Globus pallidus (tissue), 1 donor: ENCODE data around the gene FAM117A.

Source experiments
- DNase-seq: peaks from one replicate; pipeline ENCODE4 v3.0.0-alpha.2; 2015; ENCODE audit warnings: low spot score

Gene FAM117A

DNA sequence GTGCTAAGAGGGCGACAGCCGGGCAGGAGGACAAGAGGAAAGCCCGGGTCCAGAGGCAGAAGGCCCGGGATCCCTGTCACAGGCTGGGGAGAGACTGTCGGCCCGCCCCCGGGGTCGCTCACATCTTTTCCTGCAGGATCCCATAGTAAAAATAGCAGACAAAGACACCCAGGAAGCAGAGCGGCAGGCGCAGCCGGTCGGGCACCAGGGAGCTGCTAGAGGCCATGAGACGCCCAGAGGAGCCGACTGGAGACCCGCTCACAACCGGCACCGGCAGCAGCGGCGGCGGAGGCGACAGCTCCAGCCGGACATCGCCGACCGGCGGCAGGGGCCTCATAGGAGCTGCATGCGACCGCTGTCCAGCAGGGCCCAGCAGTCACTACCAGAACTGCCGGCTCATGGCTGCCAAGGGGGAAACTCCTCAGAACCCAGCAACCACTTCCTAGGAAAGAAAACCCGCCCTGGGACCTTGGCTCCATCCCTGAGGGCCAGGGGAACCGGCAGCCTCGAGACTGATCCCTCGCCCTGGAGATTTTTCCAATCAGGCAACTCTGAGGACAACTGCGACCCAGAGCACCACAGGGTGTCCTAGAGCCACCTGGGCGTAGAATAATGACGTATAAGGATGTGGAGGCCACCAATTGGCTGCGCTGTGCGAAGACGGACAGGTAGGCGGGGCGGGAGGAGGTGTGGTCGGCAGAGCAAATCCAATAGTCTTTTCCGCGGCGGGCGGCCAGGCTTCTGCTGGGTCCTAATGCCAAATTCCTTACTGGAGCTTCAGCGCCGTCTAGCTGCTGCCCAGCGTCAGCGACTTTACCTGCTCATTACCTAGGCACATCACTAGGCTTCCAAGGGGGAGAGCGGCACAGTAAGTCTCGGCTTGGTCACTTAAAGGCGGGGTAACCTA lies 56.1 kb downstream of the FAM117A start, which contains the start of gene SLC35B1:
SLC35B1 (minus strand) TSS at position 357 of the 907 bp plus-strand sequence; CDS start at position 226, 131 bp downstream.
- peak; percentile 98 for DNase-seq

DNA sequence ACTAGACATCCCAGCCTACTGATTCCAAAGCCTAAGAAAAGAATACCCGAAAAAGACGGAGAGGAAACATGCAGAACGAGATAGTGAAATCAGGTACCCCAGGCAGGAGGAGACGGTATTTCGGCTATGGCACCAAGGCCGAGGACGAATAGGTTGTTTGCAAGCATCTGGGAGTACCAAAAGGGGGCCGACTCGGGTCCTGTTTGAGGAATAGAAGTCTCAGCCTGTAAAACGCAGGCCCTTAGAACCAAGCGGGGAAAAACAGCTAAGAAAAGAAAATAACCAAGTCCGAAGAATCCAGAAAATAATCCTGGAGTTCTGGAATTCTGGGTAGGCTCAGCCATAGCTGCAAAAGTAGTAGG lies 56.7 kb downstream of the FAM117A start:
- DNase-seq: no peak

GRCh38 chr17:49705254-49705653 lies 58.7 kb downstream of the FAM117A start:
- DNase-seq: no peak

DNA sequence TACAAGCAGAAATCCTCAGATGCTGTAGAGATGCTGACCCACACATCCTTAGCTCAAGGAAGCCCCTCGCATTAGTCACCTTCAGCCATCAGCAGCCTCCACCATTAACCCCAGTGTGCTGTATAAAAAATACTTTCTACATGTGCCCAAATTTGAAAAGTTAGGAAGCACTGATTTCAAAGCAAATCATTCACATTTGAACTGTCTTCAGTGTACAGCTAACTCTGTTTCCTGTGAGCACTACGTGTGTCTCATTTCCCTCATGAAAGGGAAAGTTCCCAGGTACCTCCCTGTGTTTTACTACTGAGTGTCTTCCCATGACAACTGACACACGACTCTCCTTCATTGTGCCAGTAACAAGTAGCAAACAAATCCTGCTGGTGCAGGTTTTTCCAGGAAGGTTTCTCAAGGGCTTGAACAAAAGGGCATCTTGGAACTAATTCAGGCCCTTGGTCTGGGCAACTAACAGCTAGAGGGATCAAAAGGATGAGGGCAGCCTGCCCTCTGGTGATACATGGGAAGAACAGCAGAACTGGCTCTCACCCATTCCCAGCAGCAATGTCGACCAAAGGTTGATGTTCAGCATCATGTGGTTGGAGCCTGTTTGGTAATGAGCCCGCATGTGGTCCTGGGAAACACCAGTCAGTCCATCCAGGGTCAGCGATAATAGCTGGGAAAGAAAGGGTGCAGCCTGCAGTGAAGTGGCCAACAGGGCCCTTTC lies 60.2 kb downstream of the FAM117A start:
- DNase-seq: no peak

DNA sequence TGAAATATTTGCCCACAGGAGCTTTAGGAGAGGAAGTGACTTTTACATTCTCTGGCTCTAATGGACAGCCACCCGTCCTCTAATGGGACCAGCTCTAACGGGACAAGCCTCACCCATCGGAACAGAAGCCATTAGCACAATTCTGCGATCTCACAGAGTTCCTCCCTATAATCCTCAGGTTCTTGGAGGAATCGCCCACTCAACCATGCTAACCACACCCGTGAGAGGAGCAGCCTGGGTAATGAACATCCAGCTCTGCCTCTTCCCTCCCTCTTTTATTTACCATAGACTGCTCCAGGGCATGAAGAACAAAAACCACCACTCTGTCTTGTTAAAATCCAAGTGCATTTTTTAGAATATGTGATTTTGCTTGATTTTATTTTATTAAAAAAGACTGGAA lies 63.0 kb downstream of the FAM117A start:
- DNase-seq: no peak

GRCh38 chr17:49699966-49700575 lies 63.9 kb downstream of the FAM117A start:
- no peak for DNase-seq

GRCh38 chr17:49698005-49698404 lies 65.9 kb downstream of the FAM117A start:
- DNase-seq: no peak

- DNase-seq: no peak
Observed at GRCh38 chr17:49696233-49696761, 67.6 kb downstream of the FAM117A start.

GRCh38 chr17:49695698-49696232 lies 68.2 kb downstream of the FAM117A start:
- no peak for DNase-seq

GRCh38 chr17:49694847-49695697 lies 68.9 kb downstream of the FAM117A start:
- no peak for DNase-seq

DNA sequence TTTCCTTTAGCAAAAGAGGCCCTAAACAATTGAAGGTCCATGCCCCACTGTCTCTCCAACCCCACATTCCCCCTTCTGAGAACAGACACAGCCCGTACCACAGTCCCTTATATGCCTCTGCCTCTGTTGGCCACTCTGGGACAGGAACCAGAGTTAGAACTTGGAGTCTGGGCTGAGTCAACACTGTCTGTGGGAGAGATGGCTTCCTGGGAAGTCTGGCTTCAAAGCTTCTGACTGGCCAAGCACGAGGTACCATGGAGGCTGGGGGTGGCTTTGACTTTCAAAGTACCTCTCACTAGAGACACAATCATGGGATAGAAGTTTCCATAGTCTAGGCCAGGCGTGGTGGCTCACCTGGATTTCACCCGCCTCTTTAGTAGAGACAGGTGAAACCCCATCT lies 71.2 kb downstream of the FAM117A start:
- DNase-seq: no peak

DNA sequence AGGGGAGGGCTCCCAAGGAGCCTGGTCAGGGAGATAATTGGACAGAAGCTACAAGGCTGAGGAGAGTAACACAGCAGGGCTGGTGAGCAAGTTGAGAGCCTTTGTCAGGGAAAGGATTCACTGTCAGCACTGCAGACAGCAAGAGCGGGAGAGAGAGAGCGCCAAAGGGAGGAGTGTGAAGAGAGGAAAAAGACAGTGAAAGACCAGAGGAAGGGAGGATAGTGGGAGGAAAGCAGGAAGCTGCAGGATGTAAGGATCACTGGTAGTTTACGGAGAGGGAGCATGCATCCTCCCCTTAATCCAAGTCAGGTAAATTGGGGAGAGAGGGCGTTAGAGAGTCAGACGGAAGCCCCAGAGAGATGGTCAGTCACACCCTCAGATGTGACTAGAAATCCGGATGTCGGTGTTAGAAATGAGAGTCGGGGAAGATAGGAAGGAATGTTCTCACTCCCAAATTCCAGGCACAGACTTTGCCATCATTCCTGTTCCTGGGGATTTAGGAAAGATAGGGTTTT lies 72.2 kb downstream of the FAM117A start:
- no peak for DNase-seq

GRCh38 chr17:49691086-49691676 lies 72.8 kb downstream of the FAM117A start:
- DNase-seq: no peak

DNA sequence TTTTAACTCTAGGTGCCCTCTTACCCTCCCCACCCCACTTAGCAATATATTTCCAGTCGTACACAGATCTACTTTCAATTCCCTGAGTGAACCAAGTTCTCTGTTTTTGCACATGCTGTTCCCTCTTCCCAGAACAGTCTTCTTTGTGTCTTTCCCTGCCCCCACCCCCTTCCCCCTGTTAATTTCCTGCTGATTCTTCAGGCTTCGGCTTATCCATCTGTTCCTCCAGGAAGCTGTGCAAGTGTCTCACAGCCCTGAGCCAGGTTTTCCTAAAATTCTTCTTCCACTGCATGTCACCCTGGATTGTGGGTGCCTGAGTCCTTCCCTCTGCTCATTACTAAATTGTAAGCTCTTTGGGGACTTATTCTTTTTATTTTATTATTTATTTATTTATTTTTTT lies 73.7 kb downstream of the FAM117A start:
- DNase-seq: no peak

DNA sequence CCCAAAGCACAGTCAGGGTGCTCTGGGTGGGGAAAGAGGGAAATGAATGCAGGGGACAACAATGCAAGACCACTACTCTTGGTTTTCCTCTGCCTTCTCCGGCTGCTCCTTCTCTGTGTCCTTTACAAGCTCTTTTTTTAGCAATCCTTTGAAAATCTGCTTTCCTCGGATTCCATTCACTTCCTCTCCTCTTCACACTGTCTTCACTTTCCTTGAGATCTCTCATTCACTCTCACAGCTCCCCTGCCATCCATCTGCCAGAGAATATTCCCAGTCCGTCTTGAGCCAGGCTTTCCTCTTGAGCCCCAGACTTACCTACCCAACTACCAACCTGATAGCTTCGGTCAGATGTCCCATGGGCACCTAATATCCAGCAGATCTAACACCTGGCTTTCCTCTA lies 75.1 kb downstream of the FAM117A start:
- no peak for DNase-seq

DNA sequence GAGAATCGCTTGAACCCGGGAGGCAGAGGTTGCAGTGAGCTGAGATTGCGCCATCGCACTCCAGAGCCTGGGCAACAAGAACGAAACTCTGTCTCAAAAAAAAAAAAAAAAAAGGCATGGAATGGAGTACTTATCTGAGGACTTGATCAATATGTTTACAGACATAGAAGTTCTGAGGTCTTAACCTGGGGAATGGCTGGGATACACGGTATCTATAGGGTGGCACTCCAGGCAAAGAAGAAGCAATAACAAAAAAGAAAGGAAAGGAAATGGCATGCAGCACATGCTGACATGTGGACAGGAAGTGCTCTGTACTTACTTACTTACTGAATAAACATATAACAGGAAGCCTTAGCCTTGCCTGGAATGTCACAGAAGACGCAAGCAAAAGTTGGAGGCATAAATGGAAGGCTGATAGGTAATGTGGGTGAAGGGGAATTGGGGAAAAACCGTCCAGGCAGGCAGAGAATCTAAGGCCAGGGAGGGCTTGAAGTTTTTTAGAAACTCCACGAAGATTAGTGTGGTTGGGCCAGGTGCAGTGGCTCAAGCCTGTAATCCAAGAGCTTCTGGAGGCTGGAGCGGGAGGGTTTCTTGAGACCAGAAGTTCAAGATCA lies 75.9 kb downstream of the FAM117A start:
- no peak for DNase-seq

- no peak for DNase-seq
Observed at GRCh38 chr17:49681106-49681979, 82.6 kb downstream of the FAM117A start.

- DNase-seq: no peak
Observed at GRCh38 chr17:49680314-49680713, 83.6 kb downstream of the FAM117A start.
